Measurements from ENCODE around the gene HAO1.

Gene HAO1

DNA sequence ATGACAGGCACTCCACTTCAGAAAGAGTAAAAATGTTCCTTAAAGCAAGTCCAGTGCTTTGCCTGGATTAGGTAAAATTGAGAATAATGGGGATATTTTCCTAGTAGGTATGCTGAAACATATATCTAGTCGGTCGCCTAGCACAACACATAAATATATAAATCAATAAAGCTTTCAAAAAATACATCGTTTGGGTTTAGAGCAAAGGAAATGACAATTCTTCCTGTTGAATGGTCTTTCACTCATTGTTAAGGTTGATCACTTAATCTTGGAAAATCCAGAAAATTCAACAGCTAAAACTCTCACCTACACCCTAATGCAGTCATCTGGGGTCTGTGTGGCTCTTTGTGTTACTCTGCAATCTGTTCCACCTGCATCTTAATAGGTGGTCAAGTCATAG is 13.9 kb downstream of the HAO1 start:
- no peak for DNase-seq

- no peak for DNase-seq
Measured at GRCh38 chr20:7924692-7925091, 15.6 kb downstream of the HAO1 start.

GRCh38 chr20:7916648-7917047 is 23.6 kb downstream of the HAO1 start:
- DNase-seq, result no peak

DNA sequence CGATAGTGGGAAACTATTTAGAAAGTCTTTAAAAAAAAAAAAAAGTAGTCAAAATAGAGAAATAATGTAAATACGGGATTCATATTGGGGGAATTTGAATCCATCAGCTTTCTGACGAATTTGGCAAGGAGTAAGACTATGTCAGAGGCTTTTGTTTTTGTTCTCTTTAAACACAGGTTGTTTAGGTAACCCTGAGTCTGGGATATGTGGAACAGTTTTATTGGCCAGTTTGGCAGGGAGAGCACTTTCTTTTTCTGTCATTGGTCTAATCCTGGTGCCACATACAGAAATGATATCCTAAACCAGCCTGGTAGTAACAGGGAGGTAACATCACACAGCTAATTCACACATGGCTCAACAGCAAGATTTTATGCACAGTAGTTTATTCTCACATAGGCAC is 27.7 kb downstream of the HAO1 start:
- DNase-seq, result no peak

- no peak for DNase-seq
Measured at GRCh38 chr20:7911586-7912330, 28.5 kb downstream of the HAO1 start.

DNA sequence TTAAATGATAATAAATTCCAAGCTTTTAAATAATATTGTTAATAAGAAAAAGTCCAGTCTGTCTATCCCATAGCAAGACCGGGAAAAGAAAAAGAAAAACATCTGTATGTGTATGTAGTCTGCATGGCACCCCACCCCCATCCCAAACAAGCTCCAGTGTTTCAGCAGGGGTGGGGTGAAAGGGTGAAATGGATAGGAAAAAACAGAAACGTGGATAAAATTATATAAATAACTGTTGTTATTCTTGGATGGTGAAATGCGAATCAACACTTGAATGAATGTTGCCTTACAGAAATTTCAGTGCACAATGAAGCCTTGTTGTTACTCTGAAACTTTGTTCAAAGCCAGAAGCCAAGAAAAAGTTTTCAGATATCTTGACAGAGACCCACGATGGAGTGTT is 31.4 kb downstream of the HAO1 start:
- no peak for DNase-seq

DNA sequence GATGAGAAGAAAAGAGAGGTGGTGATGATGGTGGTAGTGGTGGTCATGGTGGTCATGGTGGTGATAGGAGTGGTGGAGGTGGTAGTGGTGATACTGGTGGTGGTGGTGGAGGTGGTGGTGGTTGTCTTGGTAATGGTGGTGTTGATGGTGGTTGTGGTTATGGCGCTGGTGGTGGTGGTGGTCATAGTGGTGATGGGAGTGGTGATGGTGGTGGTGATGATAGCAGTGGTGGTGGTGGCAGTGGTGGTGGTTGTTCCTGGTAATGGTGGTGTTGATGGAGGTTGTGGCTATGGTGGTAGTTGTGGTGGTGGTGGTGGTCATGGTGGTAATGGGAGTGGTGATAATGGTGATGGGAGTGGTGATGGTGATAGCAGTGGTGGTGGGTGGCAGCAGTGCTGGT is 36.8 kb downstream of the HAO1 start:
- DNase-seq, result no peak

GRCh38 chr20:7902879-7903278 is 37.4 kb downstream of the HAO1 start:
- no peak for DNase-seq

GRCh38 chr20:7897781-7898364 is 42.4 kb downstream of the HAO1 start:
- no peak for DNase-seq

- DNase-seq, result no peak
Measured at GRCh38 chr20:7893014-7893730, 47.1 kb downstream of the HAO1 start.

GRCh38 chr20:7891705-7892104 is 48.6 kb downstream of the HAO1 start:
- no peak for DNase-seq

GRCh38 chr20:7889736-7890135 is 50.5 kb downstream of the HAO1 start:
- no peak for DNase-seq

- DNase-seq, result no peak
Measured at GRCh38 chr20:7883741-7884140, 56.5 kb downstream of the HAO1 start.

- DNase-seq, result no peak
Measured at GRCh38 chr20:7883309-7883708, 56.9 kb downstream of the HAO1 start.

- no peak for DNase-seq
Measured at GRCh38 chr20:7882076-7882475, 58.2 kb downstream of the HAO1 start.

DNA sequence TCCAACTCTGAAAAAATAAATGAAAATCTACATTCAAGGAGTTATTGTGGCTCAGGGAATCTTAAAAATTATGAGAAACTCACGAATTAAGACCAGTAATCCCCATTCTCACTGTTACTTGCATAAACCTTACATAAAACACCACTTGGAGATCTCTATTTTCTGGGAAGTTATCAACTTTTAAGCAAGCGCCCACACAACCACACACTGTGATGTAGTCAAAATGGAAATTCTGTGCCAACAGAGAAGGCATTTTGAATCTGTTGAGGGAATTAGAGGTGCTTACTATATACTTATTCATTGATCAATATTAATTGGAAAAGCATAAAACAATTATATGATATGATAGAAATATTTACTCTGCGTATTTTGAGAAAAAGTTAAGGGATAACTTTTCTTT is 58.7 kb downstream of the HAO1 start:
- no peak for DNase-seq

GRCh38 chr20:7879883-7880282 is 60.4 kb downstream of the HAO1 start:
- DNase-seq, result no peak

- no peak for DNase-seq
Measured at GRCh38 chr20:7868108-7868507, 72.2 kb downstream of the HAO1 start.

DNA sequence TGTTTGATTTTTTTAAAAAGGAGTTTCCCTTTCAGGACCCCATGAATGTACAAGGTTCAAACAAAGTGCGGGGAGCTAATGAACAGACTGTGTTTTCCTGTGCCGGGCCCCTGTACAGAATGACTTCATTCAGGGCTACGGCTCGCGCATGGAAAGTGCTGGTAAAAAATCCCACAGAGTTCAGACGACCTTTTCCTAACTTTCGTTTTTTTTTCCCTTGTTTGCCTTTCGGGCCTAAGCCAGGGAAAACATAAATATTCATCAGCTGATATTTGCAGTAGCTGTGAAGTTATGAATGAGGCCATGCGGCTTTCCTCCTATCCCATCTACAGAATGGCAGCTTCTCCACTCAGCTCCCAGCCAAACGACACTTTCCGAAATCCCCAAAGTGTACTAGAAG is 74.0 kb downstream of the HAO1 start:
- no peak for DNase-seq

- DNase-seq, result peak; percentile 40
Measured at GRCh38 chr20:7859356-7859802, 80.9 kb downstream of the HAO1 start.

DNA sequence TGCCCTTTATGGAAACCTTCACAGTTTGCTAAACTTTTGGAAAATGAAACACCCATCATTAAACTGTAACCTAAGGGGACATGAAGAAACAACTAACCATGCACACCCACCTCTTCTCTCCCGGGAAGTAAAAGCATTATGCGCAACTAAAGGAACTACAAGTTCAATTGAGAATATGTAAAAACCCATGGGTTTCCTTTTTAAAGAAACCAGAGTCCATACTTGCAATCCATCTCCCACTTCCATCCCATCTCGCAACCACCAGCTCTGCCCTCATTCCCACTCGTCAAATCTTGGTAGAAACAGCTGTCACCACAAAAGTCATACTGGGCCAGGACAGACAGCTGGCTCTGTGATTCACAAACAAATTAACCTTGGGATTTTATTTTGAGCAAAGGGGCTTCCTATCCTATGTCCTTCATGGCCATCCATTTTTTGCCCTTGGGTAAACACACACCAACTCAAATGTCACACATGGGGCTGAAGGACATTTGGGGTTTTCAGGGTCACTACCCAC is 81.5 kb downstream of the HAO1 start:
- peak; percentile 4 for DNase-seq

- DNase-seq, result no peak
Measured at GRCh38 chr20:7856756-7857155, 83.5 kb downstream of the HAO1 start.

GRCh38 chr20:7855545-7855944 is 84.7 kb downstream of the HAO1 start:
- no peak for DNase-seq

- DNase-seq, result no peak
Measured at GRCh38 chr20:7853493-7853892, 86.8 kb downstream of the HAO1 start.

Data from DMS79 treated with DMSO at 0.1 percent for 48 hours (cell line).